ENCODE data around the gene EHD2.

GRCh38 chr19:47676811-47677210, 36.4 kb upstream of the EHD2 start:
- TF ChIP-seq CTCF (IDR thresholded peaks at IDR 0.05) (no peak), POLR2A (IDR thresholded peaks at IDR 0.05) (no peak)
